MM.1S (cell line): Measurements from ENCODE around the gene SEC24D.

Experiments used
- DNase-seq: peaks from one replicate; pipeline ENCODE4 v3.0.0-alpha.2; 2015
- H2AFZ ChIP-seq: fragments of 300-600 bp; sonication (generic); 2 replicates; pipeline ENCODE4 v1.6.0; 2016; ENCODE audit warnings: antibody characterized with exemption, low read length
- H3F3A ChIP-seq: fragments of 300-600 bp; sonication (generic); 2 replicates; pipeline ENCODE4 v1.6.1; 2016; ENCODE audit warnings: mild to moderate bottlenecking, antibody characterized with exemption, low read length, moderate library complexity, mixed read lengths; ENCODE audit not compliant: insufficient read depth
- H3K27ac ChIP-seq: fragments of 300-600 bp; sonication (generic); 2 replicates; pipeline ENCODE4 v1.5.1; 2016; ENCODE audit warnings: mild to moderate bottlenecking, low read length
- H3K27me3 ChIP-seq: fragments of 300-600 bp; sonication (generic); replicated peaks from 2 replicates; pipeline ENCODE4 v1.6.0; 2016; ENCODE audit warnings: low read length; ENCODE audit not compliant: insufficient read depth
- H3K36me3 ChIP-seq: fragments of 300-600 bp; sonication (generic); replicated peaks from 2 replicates; pipeline ENCODE4 v1.6.1; 2016; ENCODE audit warnings: mild to moderate bottlenecking, low read length, mixed read lengths; ENCODE audit not compliant: insufficient read depth
- H3K4me1 ChIP-seq: fragments of 300-600 bp; sonication (generic); 2 replicates; pipeline ENCODE4 v1.6.1; 2016; ENCODE audit warnings: low read length, mixed read lengths
- H3K4me2 ChIP-seq: fragments of 300-600 bp; sonication (generic); 2 replicates; pipeline ENCODE4 v1.6.0; 2016; ENCODE audit warnings: low read depth, low read length
- H3K4me3 ChIP-seq: fragments of 300-600 bp; sonication (generic); 2 replicates; pipeline ENCODE4 v1.5.1; 2016; ENCODE audit warnings: low read length, mixed read lengths
- H3K79me2 ChIP-seq: fragments of 300-600 bp; sonication (generic); 2 replicates; pipeline ENCODE4 v1.6.1; 2016; ENCODE audit warnings: mixed run types, low read length, mixed read lengths
- H3K9ac ChIP-seq: fragments of 300-600 bp; sonication (generic); 2 replicates; pipeline ENCODE4 v1.6.1; 2016; ENCODE audit warnings: low read length, mixed read lengths
- H3K9me2 ChIP-seq: fragments of 300-600 bp; sonication (generic); replicated peaks from 2 replicates; pipeline ENCODE4 v1.6.1; 2016; ENCODE audit warnings: mild to moderate bottlenecking, low read length, mixed read lengths; ENCODE audit not compliant: insufficient read depth
- H3K9me3 ChIP-seq: fragments of 300-600 bp; sonication (generic); replicated peaks from 2 replicates; pipeline ENCODE4 v1.6.1; 2016; ENCODE audit warnings: mild to moderate bottlenecking, low read length, mixed read lengths; ENCODE audit not compliant: insufficient read depth
- H4K20me1 ChIP-seq: fragments of 300-600 bp; sonication (generic); 2 replicates; pipeline ENCODE4 v1.6.1; 2016; ENCODE audit warnings: mild to moderate bottlenecking, low read length, moderate library complexity, mixed read lengths; ENCODE audit not compliant: insufficient read depth
- CTCF ChIP-seq: fragments of 300-600 bp; sonication (generic); IDR thresholded peaks from 2 replicates; pipeline ENCODE4 v1.5.1; 2016; ENCODE audit warnings: antibody characterized with exemption, low read length, mixed read lengths
- EZH2 ChIP-seq: fragments of 300-600 bp; sonication (generic); optimal IDR thresholded peaks from 2 replicates; pipeline ENCODE3; 2017; ENCODE audit warnings: low read depth, mild to moderate bottlenecking, antibody characterized with exemption, low read length, mixed read lengths
- EZH2phosphoT487 ChIP-seq: fragments of 300-600 bp; sonication (generic); IDR thresholded peaks from 2 replicates; pipeline ENCODE4 v1.6.1; 2018; ENCODE audit warnings: antibody characterized with exemption, low read length

Gene SEC24D

GRCh38 chr4:118774321-118774720 lies 61.6 kb downstream of the SEC24D start:
- no peaks in the 10 kb centered on the region for H3K9me2 ChIP-seq
- no peaks in the 10 kb centered on the region for H3K36me3 ChIP-seq
- no peak overlapping the region for H3K9ac ChIP-seq
- H2AFZ ChIP-seq, result no peak overlapping the region
- peaks cover 11% of the 10 kb centered on the region; the same call in 1 of the 2 replicates for H3K4me1 ChIP-seq
- no peak for TF ChIP-seq EZH2
- TF ChIP-seq EZH2phosphoT487, result no peak
- no peak for TF ChIP-seq CTCF
- H3K4me3 ChIP-seq, result no peak overlapping the region
- H3F3A ChIP-seq, result no peaks in the 10 kb centered on the region
- H3K27ac ChIP-seq, result no peak overlapping the region
- H3K79me2 ChIP-seq, result peaks cover 7% of the 10 kb centered on the region; the same call in 1 of the 2 replicates
- H3K9me3 ChIP-seq, result no peaks in the 10 kb centered on the region
- no peaks in the 10 kb centered on the region for H3K27me3 ChIP-seq
- no peak for DNase-seq
- H3K4me2 ChIP-seq, result no peak overlapping the region
- H4K20me1 ChIP-seq, result no peaks in the 10 kb centered on the region

- Histone ChIP-seq H3K4me1 (peaks cover 11% of the 10 kb centered on the region; the same call in 1 of the 2 replicates), H3K79me2 (peaks cover 7% of the 10 kb centered on the region; the same call in 1 of the 2 replicates), H3K4me2 (no peak overlapping the region), H3K9me3 (no peaks in the 10 kb centered on the region), H3K27ac (no peak overlapping the region), H3K4me3 (no peak overlapping the region), H3K9ac (no peak overlapping the region), H3K36me3 (no peaks in the 10 kb centered on the region), H4K20me1 (no peaks in the 10 kb centered on the region), H3K9me2 (no peaks in the 10 kb centered on the region), H2AFZ (no peak overlapping the region), H3K27me3 (no peaks in the 10 kb centered on the region), H3F3A (no peaks in the 10 kb centered on the region)
- DNase-seq, result no peak
- TF ChIP-seq EZH2phosphoT487 (no peak), EZH2 (no peak), CTCF (no peak)
Measured at GRCh38 chr4:118773429-118773792, 62.5 kb downstream of the SEC24D start.

- H3K9ac ChIP-seq, result no peak overlapping the region
- no peak overlapping the region for H3K4me2 ChIP-seq
- H3K9me3 ChIP-seq, result no peaks in the 10 kb centered on the region
- TF ChIP-seq CTCF (no peak), EZH2 (no peak)
- no peaks in the 10 kb centered on the region for H3K36me3 ChIP-seq
- no peaks in the 10 kb centered on the region for H3K27me3 ChIP-seq
- H4K20me1 ChIP-seq, result no peaks in the 10 kb centered on the region
- no peaks in the 10 kb centered on the region for H3K9me2 ChIP-seq
- H3K4me3 ChIP-seq, result no peak overlapping the region
- H3K79me2 ChIP-seq, result peaks cover 7% of the 10 kb centered on the region; the same call in 1 of the 2 replicates
- DNase-seq, result no peak
- peaks cover 11% of the 10 kb centered on the region; the same call in 1 of the 2 replicates for H3K4me1 ChIP-seq
- H3F3A ChIP-seq, result no peaks in the 10 kb centered on the region
- no peak overlapping the region for H3K27ac ChIP-seq
- no peak overlapping the region for H2AFZ ChIP-seq
Measured at GRCh38 chr4:118772767-118773428, 63.0 kb downstream of the SEC24D start.
